NT2/D1 (cell line): ENCODE results near the gene FBXL17.

Experiments
- YY1 ChIP-seq: IDR thresholded peaks from 2 replicates; pipeline ENCODE4 v1.6.1; 2011; ENCODE audit not compliant: insufficient read length, insufficient read depth
- ZNF274 ChIP-seq: IDR thresholded peaks from 2 replicates; pipeline ENCODE4 v1.6.1; 2011; ENCODE audit warnings: mild to moderate bottlenecking, low read depth, low read length

- TF ChIP-seq ZNF274 (no peak), YY1 (no peak)
These were observed 436.8 kb downstream of the FBXL17 start for GRCh38 chr5:107945061-107945460.
